K562 (cell line): ENCODE data around the gene ADGRE2. TPM values are rescaled to one million over a fixed set of nuclear protein-coding genes. Genes with fewer than 3 reads are reported as not detected.

ENCODE experiments used
- ATAC-seq: fragments of 200-7000 bp; cut with Tn5 transposase; 3 replicates; pipeline ENCODE4 v1.9.1; 2020; ENCODE audit warnings: moderate library complexity
- BruUV-seq: library from RNA; stranded (reverse); fragments of 400-500 nt; replicated peaks from 2 replicates; lab custom pipeline; 2021; lab: Mats Ljungman, UMichigan
- CTCF ChIA-PET: fragments of 300-600 bp; formaldehyde crosslinking; extraction: SDS; loops from one replicate; lab custom pipeline; 2021; ENCODE audit warnings: low intra/inter-chr PET ratio; lab: Yijun Ruan, JAX
- POLR2A ChIA-PET: fragments of 300-600, 350-650 bp; sonication (Branson Sonifier 250); formaldehyde crosslinking; extraction: SDS; loops from one replicate; lab custom pipeline; 2021; ENCODE audit warnings: antibody characterized with exemption, inconsistent platforms; lab: Yijun Ruan, JAX
- DNase-seq, 4 experiments: peaks; one replicate each; pipeline versions ENCODE4 v3.0.0 to v3.0.0-alpha.2; 2011 to 2018; ENCODE audit warnings: low spot score in 3 of 4, mixed read lengths in 3 of 4; ENCODE audit errors: extremely low read depth in 1 of 4
- FAIRE-seq: peaks from 2 replicates; lab custom pipeline; 2011; peaks lifted over from hg19 to GRCh38; lab: Jason Lieb, UNC
- H2AFZ ChIP-seq: 2 replicates; pipeline ENCODE4 v1.6.0; 2011; ENCODE audit warnings: low read depth, low read length, control low read depth, inconsistent platforms
- H3K27ac ChIP-seq: fragments of 200-600 bp; 3 replicates; pipeline ENCODE4 v1.8.0; 2011; ENCODE audit warnings: low read depth, mild to moderate bottlenecking, control low read depth, inconsistent platforms, low read length, moderate library complexity, mixed read lengths; ENCODE audit errors: extremely low read depth
- H3K27me3 ChIP-seq, 2 experiments: fragments of 300-600 bp in 1 of 2; 2 replicates in 1 of 2; 3 replicates in 1 of 2; pipeline versions ENCODE4 v1.6.0 to v1.8.0; 2011; ENCODE audit warnings: inconsistent platforms in 2 of 2, low read length in 2 of 2, mild to moderate bottlenecking in 1 of 2, mixed read lengths in 1 of 2, moderate library complexity in 1 of 2; ENCODE audit not compliant: control insufficient read depth in 2 of 2, insufficient read depth in 2 of 2
- H3K36me3 ChIP-seq: fragments of 300-600 bp; 3 replicates; pipeline ENCODE4 v1.8.0; 2011; ENCODE audit warnings: mild to moderate bottlenecking, low read length, inconsistent platforms; ENCODE audit not compliant: control insufficient read depth, insufficient read depth
- H3K4me1 ChIP-seq, 2 experiments: fragments of 200-600 bp in 1 of 2; replicated peaks in 1 of 2; 2 replicates in 1 of 2; 3 replicates in 1 of 2; pipeline versions ENCODE4 v1.5.1 to v1.8.0; 2011; ENCODE audit warnings: inconsistent platforms in 2 of 2, low read length in 2 of 2, mild to moderate bottlenecking in 1 of 2, mixed read lengths in 1 of 2, moderate library complexity in 1 of 2; ENCODE audit not compliant: control insufficient read depth in 2 of 2, insufficient read depth in 2 of 2
- H3K4me2 ChIP-seq: 2 replicates; pipeline ENCODE4 v1.6.1; 2011; ENCODE audit warnings: low read length, control low read depth, inconsistent platforms, mixed read lengths; ENCODE audit not compliant: insufficient read depth
- H3K4me3 ChIP-seq: fragments of 200-600 bp; sonication (generic), shearing (Covaris generic); 2 replicates; pipeline ENCODE4 v1.5.1; 2016; ENCODE audit warnings: control low read depth, inconsistent platforms
- H3K79me2 ChIP-seq: fragments of 200-600 bp; 3 replicates; pipeline ENCODE4 v1.8.0; 2011; ENCODE audit warnings: low read length, inconsistent platforms; ENCODE audit not compliant: control insufficient read depth, insufficient read depth
- H3K9ac ChIP-seq, 2 experiments: 2 replicates each; pipeline versions ENCODE4 v1.6.0 to v1.6.1; 2011; ENCODE audit warnings: low read depth in 2 of 2, low read length in 2 of 2, control low read depth in 1 of 2, inconsistent platforms in 1 of 2, mild to moderate bottlenecking in 1 of 2, mixed read lengths in 1 of 2; ENCODE audit not compliant: insufficient read depth in 1 of 2
- H3K9me1 ChIP-seq: one replicate; pipeline ENCODE4 v1.6.0; 2011; ENCODE audit warnings: inconsistent platforms, mild to moderate bottlenecking, low read length, moderate library complexity; ENCODE audit not compliant: control insufficient read depth, insufficient read depth
- H3K9me3 ChIP-seq: replicated peaks from 2 replicates; pipeline ENCODE4 v1.5.1; 2011; ENCODE audit warnings: low read depth, low read length, inconsistent platforms; ENCODE audit not compliant: control insufficient read depth, insufficient read depth
- H4K20me1 ChIP-seq: replicated peaks from 2 replicates; pipeline ENCODE4 v1.6.1; 2011; ENCODE audit warnings: low read length, inconsistent platforms, mixed read lengths; ENCODE audit not compliant: control insufficient read depth, insufficient read depth
- ZNF431 ChIP-seq: sonication (generic); formaldehyde crosslinking; IDR thresholded peaks from 2 replicates; pipeline ENCODE4 v1.8.0; 2022; ENCODE audit warnings: mild to moderate bottlenecking, missing genetic modification reagents
- WGBS: fragments of 100-300 bp; shearing (Covaris generic); methylation state at CpG from one replicate; pipeline ENCODE4 v1.1.6; 2016; ENCODE audit warnings: low coverage, mixed read lengths; ENCODE audit not compliant: insufficient coverage; ENCODE audit errors: missing lambda C conversion rate; 5-methylcytosine and 5-hydroxymethylcytosine counted together
- in situ Hi-C: fragments of 300-500 bp; cut with MboI; formaldehyde crosslinking; loops from 4 replicates; pipeline ENCODE4 v1.15.0; 2018; ENCODE audit warnings: inconsistent platforms, mixed read lengths
- intact Hi-C: fragments of 100-400 bp; cut with micrococcal nuclease; formaldehyde crosslinking; loops from 2 replicates; pipeline ENCODE4 v1.14.2; 2022
- polyA plus RNA-seq, 8 experiments: library from polyadenylated mRNA; depleted of rRNA in 4 of 8; stranded (reverse) in 5 of 8; unstranded in 3 of 8; fragments of >200 nt; fragmentation: Nextera tagmentation in 2 of 8; fragmentation: Illumina TruSeq in 1 of 8; extraction: Ambion mirVana in 2 of 8; extraction: Trizol in 1 of 8; gene quantifications; 2 replicates each; pipeline versions ENCODE4 v1.2.1 to v1.2.3, GENCODE V29; 2011 to 2014; ENCODE audit warnings: inconsistent platforms in 1 of 8, missing spikeins in 1 of 8
- total RNA-seq, 7 experiments: library from RNA; depleted of rRNA in 6 of 7; stranded (reverse); fragments of >200 nt in 6 of 7; fragmentation: Illumina TruSeq in 2 of 7; extraction: Trizol in 2 of 7; gene quantifications; 2 replicates each; pipeline versions ENCODE4 v1.2.1 to v1.2.3, GENCODE V29; 2011 to 2021; ENCODE audit warnings: low replicate concordance in 1 of 7
- TF ChIP-seq, protein P1 (sequence below): fragments of 250-450 bp; sonication (Bioruptor Pico); IDR thresholded peaks from 2 replicates; pipeline ENCODE4 v1.4.0; 2020; ENCODE audit warnings: mild to moderate bottlenecking, moderate library complexity, borderline replicate concordance

Gene ADGRE2
- total and polyA plus RNA-seq, 9 of the 15 experiments (the other 6 are each of a cell fraction or from before 2014, with no cell fraction given): 4.3 to 17.3 (median 9.8) TPM

DNA sequence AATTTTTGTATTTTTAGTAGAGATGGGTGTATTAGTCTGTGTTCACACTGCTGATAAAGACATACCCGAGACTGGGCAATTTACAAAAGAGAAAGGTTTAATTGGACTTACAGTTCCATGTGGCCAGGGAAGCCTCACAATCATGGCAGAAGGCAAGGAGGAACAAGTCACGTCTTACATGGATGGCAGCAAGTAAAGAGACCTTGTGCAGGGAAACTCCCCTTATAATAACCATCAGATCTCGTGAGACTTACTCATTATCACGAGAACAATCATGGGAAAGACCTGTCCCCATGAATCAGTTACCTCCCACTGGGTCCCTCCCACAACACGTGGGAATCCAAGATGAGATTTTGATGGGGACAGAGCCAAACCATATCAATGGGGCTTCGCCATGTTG is 73.9 kb downstream of the ADGRE2 start:
- Histone ChIP-seq H3K79me2 (no peaks in the 10 kb centered on the region), H3K4me1 (no peaks in the 10 kb centered on the region; a peak in 1 of 5 replicates), H3K36me3 (peaks cover 26% of the 10 kb centered on the region; the same call in 2 of the 3 replicates), H3K9me3 (peaks cover 7% of the 10 kb centered on the region; the same call in 1 of the 2 replicates), H3K27me3 (no peaks in the 10 kb centered on the region), H2AFZ (no peak overlapping the region), H3K27ac (no peak overlapping the region), H4K20me1 (no peaks in the 10 kb centered on the region), H3K9ac (no peak overlapping the region), H3K4me2 (no peak overlapping the region), H3K9me1 (no peaks in the 10 kb centered on the region), H3K4me3 (no peak overlapping the region)
- 37% methylated on average over 6 of the region's 6 CpGs for WGBS
- peak; percentile 93 for TF ChIP-seq ZNF431 (CRISPR knock-in tag)
- TF ChIP-seq, protein P1, sequence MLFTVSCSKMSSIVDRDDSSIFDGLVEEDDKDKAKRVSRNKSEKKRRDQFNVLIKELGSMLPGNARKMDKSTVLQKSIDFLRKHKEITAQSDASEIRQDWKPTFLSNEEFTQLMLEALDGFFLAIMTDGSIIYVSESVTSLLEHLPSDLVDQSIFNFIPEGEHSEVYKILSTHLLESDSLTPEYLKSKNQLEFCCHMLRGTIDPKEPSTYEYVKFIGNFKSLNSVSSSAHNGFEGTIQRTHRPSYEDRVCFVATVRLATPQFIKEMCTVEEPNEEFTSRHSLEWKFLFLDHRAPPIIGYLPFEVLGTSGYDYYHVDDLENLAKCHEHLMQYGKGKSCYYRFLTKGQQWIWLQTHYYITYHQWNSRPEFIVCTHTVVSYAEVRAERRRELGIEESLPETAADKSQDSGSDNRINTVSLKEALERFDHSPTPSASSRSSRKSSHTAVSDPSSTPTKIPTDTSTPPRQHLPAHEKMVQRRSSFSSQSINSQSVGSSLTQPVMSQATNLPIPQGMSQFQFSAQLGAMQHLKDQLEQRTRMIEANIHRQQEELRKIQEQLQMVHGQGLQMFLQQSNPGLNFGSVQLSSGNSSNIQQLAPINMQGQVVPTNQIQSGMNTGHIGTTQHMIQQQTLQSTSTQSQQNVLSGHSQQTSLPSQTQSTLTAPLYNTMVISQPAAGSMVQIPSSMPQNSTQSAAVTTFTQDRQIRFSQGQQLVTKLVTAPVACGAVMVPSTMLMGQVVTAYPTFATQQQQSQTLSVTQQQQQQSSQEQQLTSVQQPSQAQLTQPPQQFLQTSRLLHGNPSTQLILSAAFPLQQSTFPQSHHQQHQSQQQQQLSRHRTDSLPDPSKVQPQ (CRISPR knock-in tag): no peak
- DNase-seq (no peak), FAIRE-seq (no peak), ATAC-seq (no peak)
- in situ Hi-C loops (no loop called here), intact Hi-C loops (no loop called here)
- no TSS peak for BruUV-seq
- POLR2A ChIA-PET: no interaction called here
- CTCF ChIA-PET: no interaction called here
